ENCODE data around the gene PRKG1. TPM values are rescaled to one million over a fixed set of nuclear protein-coding genes. Genes with fewer than 3 reads are reported as not detected.
"Not testable (repeated sequence)": the region's sequence is repeated elsewhere in the genome, so short reads cannot be mapped to it uniquely, and the experiment has no call there.

PRKG1 gene
- total RNA-seq, 1 donor from 2014 or later: not detected

DNA sequence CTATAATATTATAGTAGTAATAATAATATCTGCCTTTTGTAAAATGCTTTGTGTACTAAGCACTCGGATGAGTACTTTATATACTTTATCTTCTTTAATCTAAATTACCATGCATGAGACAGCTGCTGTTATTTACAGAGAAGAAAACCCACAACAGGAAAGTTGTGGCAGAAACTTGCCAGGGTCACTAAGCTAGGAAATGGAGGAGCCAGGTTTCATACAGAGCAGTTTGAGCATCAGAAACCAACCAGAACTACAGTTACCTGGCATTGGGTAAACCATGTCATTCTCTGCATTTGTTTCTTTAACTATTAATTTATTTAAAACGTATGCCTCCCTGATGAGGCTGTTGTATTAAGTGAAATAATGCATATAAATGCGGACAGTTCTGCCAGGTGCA, 495.2 kb downstream of the PRKG1 start:
- intact Hi-C loops (cut with micrococcal nuclease): no loop called here

- intact Hi-C loops (cut with micrococcal nuclease): no loop called here
Measured at GRCh38 chr10:51574248-51575048, 500.2 kb downstream of the PRKG1 start.

DNA sequence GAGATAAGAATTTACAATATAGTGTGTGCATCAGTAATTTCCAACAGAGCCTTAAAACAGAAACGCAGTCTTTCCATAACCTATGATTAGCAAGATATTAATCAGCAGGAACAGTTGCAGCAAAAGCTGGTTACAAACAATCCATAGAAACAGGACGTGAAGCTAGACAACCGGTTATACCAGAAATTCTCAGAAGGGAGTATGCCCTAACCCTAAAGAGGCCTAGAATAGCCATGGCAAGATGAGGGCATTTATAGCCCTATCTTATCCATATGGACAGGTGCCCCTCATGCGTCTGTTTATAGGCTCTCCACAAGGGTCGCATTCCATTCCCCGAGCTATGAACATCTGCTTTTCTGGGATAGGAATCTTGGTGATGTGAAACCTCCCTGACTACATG, 506.9 kb downstream of the PRKG1 start:
- intact Hi-C loops (cut with micrococcal nuclease): not testable (repeated sequence)

GRCh38 chr10:51583976-51584375, 509.7 kb downstream of the PRKG1 start:
- intact Hi-C loops (cut with micrococcal nuclease): no loop called here

DNA sequence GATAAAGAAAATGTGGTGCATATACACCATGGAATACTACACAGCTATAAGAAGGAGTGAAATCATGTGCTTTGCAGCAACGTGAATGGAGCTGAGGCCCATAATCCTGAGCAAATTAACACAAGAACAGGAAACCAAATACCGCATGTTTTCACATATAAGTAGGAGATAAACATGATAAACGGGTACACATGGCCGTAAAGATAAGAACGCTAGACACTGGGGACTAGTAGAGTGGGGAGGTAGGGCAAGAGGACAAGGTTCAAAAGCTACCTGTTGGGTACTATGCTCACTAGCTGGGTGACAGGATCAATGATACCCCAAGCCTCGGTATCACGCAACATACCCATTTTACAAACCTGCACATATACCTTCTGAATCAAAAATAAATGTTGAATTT, 511.5 kb downstream of the PRKG1 start:
- intact Hi-C loops (cut with micrococcal nuclease): no loop called here

GRCh38 chr10:51588984-51589383, 514.7 kb downstream of the PRKG1 start:
- intact Hi-C loops (cut with micrococcal nuclease): no loop called here

GRCh38 chr10:51590818-51591217, 516.5 kb downstream of the PRKG1 start:
- intact Hi-C loops (cut with micrococcal nuclease): no loop called here

DNA sequence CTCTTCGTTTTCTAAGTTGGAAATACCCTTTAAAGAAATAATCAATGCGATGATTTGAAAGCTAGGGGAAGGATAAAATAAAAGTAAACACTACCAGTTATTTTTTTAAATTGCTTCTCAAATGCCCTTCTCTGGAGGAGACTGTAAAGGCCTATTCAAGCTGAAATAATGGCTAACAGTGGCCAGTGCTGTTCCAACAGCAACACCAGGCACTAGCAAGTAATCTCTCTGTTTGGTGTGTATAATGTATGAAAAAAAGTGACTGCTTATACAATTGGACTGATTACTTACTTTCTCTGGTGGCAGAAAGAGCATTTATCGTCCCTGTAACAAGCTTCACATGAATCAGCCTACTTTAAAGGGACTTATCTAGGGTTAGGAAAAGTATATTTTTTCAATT, 522.4 kb downstream of the PRKG1 start:
- intact Hi-C loops (cut with micrococcal nuclease): no loop called here

- intact Hi-C loops (cut with micrococcal nuclease): no loop called here
Measured at GRCh38 chr10:51599647-51600046, 525.4 kb downstream of the PRKG1 start.

- intact Hi-C loops (cut with micrococcal nuclease): no loop called here
Measured at GRCh38 chr10:51602326-51602725, 528.0 kb downstream of the PRKG1 start.

DNA sequence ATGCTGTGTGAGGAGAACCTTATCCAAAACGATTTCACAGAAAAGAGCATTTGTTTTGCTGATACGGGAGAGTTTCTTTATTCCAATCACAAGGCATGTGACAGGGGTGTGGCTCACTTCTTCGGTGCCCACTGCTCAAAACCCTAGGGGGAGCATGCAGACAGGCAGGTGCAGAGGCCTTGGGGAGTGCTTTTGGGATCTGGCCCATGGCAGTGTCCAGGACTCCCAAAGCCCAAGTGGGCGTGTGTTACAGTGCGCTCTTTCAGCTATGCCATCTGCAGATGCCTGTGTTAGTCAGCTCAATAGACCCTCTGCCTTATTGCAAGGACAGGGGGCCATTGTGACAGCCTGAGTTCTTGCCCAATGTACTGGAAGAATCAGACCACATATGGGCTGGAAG, 530.3 kb downstream of the PRKG1 start:
- intact Hi-C loops (cut with micrococcal nuclease): no loop called here

- intact Hi-C loops (cut with micrococcal nuclease): no loop called here
Measured at GRCh38 chr10:51606825-51607462, 532.7 kb downstream of the PRKG1 start.

- intact Hi-C loops (cut with micrococcal nuclease): no loop called here
Measured at GRCh38 chr10:51607463-51607835, 533.2 kb downstream of the PRKG1 start.

- intact Hi-C loops (cut with micrococcal nuclease): no loop called here
Measured at GRCh38 chr10:51608211-51608610, 533.9 kb downstream of the PRKG1 start.

GRCh38 chr10:51615764-51616298, 541.5 kb downstream of the PRKG1 start:
- intact Hi-C loops (cut with micrococcal nuclease): no loop called here

GRCh38 chr10:51617576-51618235, 543.4 kb downstream of the PRKG1 start:
- intact Hi-C loops (cut with micrococcal nuclease): no loop called here

GRCh38 chr10:51619365-51619764, 545.1 kb downstream of the PRKG1 start:
- intact Hi-C loops (cut with micrococcal nuclease): no loop called here

DNA sequence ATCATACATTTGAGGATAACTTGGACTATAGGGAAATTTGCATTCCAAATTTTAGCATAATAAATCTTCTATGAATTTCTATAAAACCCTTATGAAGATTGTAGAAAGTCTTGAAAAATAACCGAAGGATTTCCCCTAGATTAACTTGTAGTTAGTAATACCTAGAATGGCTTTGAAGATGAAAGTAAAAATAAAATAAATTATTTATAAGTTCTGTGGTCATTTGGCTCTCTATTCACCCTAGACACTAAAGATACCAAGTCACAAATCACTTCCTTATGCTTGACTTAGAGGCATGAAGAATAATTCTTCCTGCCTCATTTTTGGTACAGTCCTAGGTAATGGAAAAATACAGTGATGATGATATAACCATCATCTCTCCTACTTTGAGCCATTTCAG, 545.8 kb downstream of the PRKG1 start:
- intact Hi-C loops (cut with micrococcal nuclease): no loop called here

DNA sequence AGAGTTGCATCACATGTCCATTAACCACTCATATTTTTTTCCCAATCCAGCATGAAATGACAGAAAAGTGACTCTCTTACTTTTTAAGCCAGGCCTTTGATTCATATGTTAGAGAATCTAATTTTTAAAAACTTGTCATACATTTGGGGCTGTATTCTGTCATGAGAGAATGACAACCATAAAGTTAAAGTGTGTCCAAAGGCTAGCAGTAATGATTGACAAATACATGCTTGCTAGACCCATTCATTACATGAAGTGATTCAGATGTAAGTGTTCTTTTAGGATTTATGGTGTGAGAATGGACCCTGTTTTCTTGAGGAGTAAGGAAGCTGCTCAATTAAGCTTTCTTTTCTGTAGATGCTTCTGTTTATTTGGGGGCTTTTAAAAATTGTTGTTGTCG, 549.7 kb downstream of the PRKG1 start:
- intact Hi-C loops (cut with micrococcal nuclease): no loop called here

DNA sequence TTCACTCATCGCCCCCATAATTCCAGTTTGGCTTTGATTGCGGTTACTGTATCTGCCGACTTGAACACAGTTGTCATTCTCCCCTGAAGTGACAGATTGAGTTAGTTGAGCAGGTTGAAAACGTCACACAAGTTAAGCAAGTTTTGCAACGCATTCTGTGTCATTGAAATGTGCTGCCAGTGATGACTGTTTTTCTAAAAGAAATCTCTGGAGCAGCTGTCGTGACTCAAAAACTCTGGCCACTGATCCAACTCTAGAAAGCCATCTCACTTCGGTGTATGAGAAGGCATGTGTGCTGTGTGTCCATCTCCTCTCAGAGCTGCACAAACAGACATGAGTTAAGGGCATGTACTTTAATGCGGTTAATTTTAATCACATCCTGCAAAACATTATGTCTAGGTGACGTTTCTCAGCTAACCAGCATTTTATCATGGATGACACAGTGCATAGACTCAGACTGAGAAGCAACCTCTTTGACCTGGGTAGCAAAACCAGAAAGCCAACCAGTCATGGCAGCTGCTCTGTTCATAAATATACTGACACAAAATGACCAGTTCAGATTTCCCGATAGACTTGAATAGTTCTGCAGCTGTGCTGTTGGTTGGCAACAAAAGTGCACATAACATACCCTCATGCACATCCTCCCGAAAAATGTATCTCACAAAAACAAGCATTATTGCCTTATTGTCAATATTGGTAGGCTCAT, 555.8 kb downstream of the PRKG1 start:
- intact Hi-C loops (cut with micrococcal nuclease): no loop called here

- intact Hi-C loops (cut with micrococcal nuclease): no loop called here
Measured at GRCh38 chr10:51630640-51631005, 556.3 kb downstream of the PRKG1 start.

- intact Hi-C loops (cut with micrococcal nuclease): no loop called here
Measured at GRCh38 chr10:51635436-51635835, 561.1 kb downstream of the PRKG1 start.
